ENCODE results near the gene ARHGAP5.

GRCh38 chr14:32104308-32104707 is 27.2 kb downstream of the ARHGAP5 start:
- TF ChIP-seq POLR2AphosphoS5 (IDR thresholded peaks at IDR 0.05) (no peak), CTCF (IDR thresholded peaks at IDR 0.05) (no peak), POLR2A (IDR thresholded peaks at IDR 0.05) (no peak)

Data from breast epithelium (tissue), 3 donors.